ENCODE measurements around the gene INPP5D.
"Not testable (repeated sequence)": the region's sequence is repeated elsewhere in the genome, so short reads cannot be mapped to it uniquely, and the experiment has no call there.

Gene INPP5D

DNA sequence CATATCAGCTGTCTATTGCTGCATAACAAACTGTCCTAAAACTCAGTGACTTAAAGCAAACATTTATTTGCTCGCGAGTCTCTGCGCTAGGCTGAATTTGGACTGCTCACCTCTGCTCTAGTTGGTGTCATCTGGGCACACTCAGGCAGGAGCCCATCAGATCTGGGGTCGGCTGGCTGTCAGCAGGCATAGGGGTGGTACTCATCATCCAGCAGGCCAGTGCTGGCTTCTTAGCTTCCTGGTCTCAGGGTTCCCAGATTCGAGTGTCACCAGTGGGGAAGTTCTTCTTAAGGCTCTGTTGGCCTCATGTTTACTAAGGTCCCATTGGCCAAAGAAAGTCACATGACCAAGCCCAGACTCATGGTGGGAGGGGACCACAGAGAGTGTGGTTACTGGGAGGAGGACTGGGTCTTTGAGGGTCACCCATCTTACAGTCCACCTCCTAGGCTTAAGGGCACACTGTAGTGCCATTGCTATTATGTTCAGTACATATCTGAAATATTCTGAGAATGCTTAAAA lies 119.8 kb downstream of the INPP5D start:
- in situ Hi-C loops (cut with HindIII; ENCODE audit: low pct_ligation_motif_present, low pct_unique_long_range_greater_than_20kb, low sequenced_read_pairs): no loop called here
- DNase-seq: no peak

DNA sequence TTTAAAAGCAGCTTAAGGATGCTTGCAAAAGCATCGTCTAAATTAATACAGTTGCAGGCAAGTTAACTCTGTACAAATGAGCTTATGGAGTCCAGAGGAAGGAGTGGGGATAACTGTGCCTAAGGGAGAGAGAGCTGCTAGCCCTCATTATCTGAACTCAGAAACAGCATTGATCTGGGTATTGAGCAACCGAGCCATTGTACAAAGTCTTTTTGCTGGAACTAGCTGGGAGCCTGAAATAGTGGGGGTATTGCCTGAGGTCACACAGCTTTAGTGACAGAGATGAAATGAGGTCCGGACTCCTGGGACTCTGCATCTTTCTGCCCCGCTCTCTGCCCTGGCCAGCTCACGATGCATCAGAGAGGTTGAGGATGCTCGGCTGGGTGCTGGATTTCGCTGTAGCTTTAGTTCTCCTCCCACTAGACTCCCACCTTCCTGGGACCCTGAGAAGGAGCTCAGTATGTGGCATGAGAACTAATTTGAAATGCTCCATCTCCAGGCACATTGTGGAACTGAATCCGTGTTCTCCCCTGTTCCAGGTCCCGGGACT lies 123.8 kb downstream of the INPP5D start:
- in situ Hi-C loops (cut with HindIII; ENCODE audit: low pct_ligation_motif_present, low pct_unique_long_range_greater_than_20kb, low sequenced_read_pairs): no loop called here
- no peak for DNase-seq

DNA sequence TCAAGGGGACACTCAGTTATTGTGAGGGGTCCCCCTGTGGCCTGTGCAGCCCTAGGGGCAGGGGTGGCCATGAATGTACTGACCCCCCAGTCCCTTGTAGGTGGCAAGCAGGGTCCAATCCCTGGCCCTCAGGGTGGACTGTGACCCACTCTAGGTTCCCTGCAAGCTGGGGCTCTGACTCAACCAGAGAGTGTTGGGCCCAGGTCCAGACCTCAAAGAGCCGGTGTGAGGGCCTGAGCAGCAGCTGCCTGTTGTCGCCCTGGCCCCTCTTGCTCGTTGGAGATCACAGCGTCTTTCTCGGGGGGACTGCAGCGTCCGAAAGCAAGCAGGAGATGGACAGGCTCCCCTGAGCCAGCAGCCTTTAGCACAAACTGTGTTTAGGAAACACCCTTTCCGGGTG lies 124.5 kb downstream of the INPP5D start:
- in situ Hi-C loops (cut with HindIII; ENCODE audit: low pct_ligation_motif_present, low pct_unique_long_range_greater_than_20kb, low sequenced_read_pairs): no loop called here
- no peak for DNase-seq

DNA sequence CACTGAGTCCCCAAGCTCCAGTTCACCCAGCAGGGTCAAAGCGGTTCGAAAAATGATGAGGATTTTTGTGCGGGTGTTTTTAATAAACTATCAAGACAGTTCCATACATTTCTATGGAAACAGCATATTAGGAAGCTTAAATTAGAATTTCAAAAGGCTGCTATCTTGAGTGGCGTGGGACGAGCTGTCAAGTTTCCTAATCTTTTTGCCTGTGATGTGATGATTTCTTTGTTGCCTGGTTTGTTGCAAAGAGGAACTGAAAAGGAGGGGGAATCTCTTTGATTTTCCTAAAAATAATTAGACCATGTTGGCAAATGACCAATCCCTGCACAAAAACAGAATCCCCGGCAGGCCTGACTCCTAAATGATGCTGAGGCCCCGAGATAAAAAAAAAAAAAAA lies 125.2 kb downstream of the INPP5D start:
- in situ Hi-C loops (cut with HindIII; ENCODE audit: low pct_ligation_motif_present, low pct_unique_long_range_greater_than_20kb, low sequenced_read_pairs): no loop called here
- DNase-seq: no peak

DNA sequence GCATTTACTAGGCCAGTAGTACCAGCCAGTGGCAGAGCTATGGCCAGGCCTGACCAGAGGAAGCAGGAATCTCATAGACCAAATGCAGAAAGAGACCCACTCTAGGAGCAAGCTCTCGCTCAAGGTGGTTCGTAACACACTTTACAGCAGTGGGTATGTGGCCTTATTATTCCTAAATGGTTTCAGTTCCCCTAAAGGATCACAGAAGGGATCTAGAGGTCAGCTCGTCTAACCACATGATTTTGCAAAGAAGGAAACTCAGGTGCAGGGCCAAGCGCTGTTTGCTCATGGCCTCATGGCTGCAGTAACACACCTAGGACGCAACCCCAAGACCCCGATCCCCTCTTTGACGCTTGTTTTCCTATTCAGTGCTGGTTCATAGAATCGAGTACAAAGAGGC lies 125.8 kb downstream of the INPP5D start:
- DNase-seq: no peak
- in situ Hi-C loops (cut with HindIII; ENCODE audit: low pct_ligation_motif_present, low pct_unique_long_range_greater_than_20kb, low sequenced_read_pairs): no loop called here

DNA sequence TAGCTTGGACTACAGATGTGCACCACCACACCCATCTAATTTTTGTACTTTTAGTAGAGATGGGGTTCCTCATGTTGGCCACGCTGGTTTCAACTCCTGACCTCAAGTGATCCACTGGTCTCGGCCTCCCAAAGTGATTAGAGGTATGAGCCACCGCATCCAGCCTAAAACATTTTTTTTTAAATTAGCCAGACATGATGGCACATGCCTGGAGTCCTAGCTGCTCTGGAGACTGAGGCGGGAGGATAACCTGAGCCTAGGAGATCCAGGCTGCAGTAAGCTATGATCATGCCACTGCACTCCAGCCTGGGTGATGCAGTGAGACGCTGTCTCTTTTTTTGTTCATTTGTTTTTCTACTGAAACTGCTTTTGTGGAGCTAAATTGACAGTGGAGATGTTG lies 126.7 kb downstream of the INPP5D start:
- no peak for DNase-seq
- in situ Hi-C loops (cut with HindIII; ENCODE audit: low pct_ligation_motif_present, low pct_unique_long_range_greater_than_20kb, low sequenced_read_pairs): no loop called here

DNA sequence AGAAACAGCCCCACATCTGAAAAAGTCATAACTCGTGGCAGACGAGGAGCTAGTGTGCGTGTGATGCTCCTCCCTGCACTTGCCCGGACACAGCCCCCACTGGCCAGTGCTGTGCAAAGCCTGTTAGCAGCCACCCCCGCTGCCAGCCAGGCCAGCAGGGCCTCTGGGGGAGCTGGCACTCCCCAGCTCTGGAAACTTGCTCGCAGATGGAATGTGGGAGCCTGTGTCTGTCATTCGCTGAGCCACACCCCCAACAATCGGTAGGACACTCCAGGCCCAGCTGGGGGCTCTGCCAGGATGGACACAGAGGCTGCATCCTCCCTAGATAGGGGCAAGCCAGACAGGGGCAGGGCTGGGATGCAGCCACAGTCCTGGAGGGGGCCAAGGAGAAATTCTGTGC lies 128.9 kb downstream of the INPP5D start:
- in situ Hi-C loops (cut with HindIII; ENCODE audit: low pct_ligation_motif_present, low pct_unique_long_range_greater_than_20kb, low sequenced_read_pairs): no loop called here
- DNase-seq: no peak

DNA sequence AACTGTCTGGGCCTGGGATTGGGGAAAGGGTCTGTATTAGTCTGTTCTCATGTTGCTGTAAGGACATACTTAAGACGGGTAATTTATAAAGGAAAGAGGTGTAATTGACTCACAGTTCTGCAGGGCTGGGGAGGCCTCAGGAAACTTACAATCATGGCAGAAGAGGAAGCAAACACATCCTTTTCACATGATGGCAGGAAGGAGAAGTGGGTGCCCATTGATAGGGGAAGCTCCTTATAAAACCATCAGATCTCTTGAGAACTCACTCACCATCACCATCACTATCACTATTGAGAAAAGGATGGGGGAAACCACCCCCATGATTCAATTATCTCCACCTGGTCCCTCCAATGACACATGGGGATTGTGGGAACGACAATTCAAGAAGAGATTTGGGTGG lies 130.9 kb downstream of the INPP5D start:
- in situ Hi-C loops (cut with HindIII; ENCODE audit: low pct_ligation_motif_present, low pct_unique_long_range_greater_than_20kb, low sequenced_read_pairs); DNase-seq: not testable (repeated sequence)

DNA sequence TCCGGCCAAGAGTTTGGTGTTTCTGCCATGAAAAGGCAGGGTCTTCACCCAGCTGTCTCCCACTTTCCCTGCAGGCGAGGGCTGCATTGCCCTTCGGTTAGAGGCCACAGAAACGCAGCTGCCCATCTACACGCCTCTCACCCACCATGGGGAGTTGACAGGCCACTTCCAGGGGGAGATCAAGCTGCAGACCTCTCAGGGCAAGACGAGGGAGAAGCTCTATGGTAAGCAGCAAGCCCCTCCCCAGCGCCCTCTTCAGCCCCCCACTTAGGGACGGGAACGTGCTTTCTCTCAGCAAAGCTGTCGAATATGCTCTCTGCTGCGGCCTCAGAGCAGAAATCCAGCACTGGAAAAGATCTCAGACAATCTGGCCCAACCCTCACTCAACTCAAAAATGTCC lies 133.6 kb downstream of the INPP5D start:
- in situ Hi-C loops (cut with HindIII; ENCODE audit: low pct_ligation_motif_present, low pct_unique_long_range_greater_than_20kb, low sequenced_read_pairs): no loop called here
- no peak for DNase-seq

DNA sequence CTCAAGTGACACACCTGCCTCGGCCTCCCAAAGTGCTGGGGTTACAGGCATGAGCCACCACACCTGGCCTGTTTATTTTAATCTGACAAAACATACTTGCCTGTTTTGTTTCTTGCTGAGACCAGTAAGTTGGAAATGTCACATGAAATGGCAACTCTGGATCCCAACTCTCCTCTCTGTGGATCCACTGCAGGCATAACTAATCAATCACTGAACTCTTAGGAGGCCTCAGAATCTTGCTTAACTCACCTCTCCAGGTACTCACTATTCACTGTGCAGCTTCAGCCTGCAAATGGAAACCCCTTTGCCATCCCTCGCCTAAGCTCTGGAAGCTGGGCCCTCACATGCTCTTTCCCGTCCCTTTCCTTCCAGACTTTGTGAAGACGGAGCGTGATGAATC lies 134.9 kb downstream of the INPP5D start:
- no peak for DNase-seq
- in situ Hi-C loops (cut with HindIII; ENCODE audit: low pct_ligation_motif_present, low pct_unique_long_range_greater_than_20kb, low sequenced_read_pairs): no loop called here

DNA sequence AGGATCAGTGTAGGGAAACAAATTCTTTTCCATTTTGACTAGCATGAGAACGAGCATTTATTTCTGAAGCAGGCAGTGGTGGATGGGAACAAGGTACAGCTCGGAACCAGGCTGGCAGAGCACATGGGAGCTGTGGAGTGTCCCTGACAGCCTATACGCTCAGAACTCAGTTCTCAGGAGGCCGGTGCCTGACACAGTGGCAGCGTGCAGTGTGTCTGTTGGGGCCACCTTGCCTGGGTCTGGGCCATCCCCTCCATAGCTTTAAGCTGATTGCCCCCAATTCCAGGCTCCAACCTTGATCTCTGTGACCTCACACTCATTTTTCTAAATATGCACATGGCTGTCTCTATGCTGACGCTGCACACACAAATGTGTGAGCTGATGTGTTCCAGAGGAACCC lies 136.9 kb downstream of the INPP5D start:
- no peak for DNase-seq
- in situ Hi-C loops (cut with HindIII; ENCODE audit: low pct_ligation_motif_present, low pct_unique_long_range_greater_than_20kb, low sequenced_read_pairs): no loop called here

DNA sequence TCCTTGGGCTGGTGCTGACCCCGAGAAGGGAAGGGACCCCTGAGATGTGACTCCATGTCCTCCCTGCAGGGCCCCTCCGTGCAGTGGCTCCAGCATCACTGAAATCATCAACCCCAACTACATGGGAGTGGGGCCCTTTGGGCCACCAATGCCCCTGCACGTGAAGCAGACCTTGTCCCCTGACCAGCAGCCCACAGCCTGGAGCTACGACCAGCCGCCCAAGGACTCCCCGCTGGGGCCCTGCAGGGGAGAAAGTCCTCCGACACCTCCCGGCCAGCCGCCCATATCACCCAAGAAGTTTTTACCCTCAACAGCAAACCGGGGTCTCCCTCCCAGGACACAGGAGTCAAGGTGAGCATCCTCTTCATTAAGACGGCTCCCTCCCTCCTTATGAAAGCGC lies 137.9 kb downstream of the INPP5D start:
- in situ Hi-C loops (cut with HindIII; ENCODE audit: low pct_ligation_motif_present, low pct_unique_long_range_greater_than_20kb, low sequenced_read_pairs): no loop called here
- no peak for DNase-seq

DNA sequence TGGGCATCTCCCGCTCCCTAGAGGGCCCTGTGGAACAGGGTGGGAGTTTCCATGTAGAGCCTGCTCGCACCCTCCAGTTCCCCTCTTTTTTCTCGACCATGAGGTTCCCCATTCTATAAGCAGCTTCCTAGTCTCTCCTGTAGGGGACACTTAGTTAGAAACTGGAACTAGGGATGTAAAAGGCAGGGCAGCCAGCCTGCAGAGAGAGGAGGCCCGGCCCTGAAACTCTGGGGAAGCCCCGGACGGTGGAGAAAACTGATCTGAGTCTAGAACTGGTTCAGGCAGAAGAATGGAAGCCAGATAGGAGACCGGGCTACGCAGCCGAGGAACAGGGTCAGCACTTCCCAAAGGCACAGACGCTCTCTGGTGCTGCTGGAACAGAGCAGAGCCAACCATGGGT lies 139.7 kb downstream of the INPP5D start:
- in situ Hi-C loops (cut with HindIII; ENCODE audit: low pct_ligation_motif_present, low pct_unique_long_range_greater_than_20kb, low sequenced_read_pairs): no loop called here
- no peak for DNase-seq

DNA sequence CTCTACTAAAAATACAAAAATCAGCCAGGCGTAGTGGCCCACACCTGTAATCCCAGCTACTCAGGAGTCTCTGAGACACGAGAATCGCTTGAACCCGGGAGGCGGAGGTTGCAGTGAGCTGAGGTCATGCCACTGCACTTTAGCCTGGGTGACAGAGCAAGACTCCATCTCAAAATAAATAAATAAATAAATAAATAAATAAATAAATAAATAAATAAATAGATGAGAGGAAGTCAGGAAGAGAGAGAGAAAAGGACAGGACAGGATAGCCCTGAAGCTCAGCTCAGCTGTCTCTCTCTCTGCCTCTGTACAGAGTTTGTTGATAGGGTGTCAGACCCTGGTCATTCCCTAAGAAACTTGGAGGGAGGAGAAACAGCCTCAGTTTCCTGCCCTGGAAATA lies 140.6 kb downstream of the INPP5D start:
- in situ Hi-C loops (cut with HindIII; ENCODE audit: low pct_ligation_motif_present, low pct_unique_long_range_greater_than_20kb, low sequenced_read_pairs); DNase-seq: not testable (repeated sequence)

DNA sequence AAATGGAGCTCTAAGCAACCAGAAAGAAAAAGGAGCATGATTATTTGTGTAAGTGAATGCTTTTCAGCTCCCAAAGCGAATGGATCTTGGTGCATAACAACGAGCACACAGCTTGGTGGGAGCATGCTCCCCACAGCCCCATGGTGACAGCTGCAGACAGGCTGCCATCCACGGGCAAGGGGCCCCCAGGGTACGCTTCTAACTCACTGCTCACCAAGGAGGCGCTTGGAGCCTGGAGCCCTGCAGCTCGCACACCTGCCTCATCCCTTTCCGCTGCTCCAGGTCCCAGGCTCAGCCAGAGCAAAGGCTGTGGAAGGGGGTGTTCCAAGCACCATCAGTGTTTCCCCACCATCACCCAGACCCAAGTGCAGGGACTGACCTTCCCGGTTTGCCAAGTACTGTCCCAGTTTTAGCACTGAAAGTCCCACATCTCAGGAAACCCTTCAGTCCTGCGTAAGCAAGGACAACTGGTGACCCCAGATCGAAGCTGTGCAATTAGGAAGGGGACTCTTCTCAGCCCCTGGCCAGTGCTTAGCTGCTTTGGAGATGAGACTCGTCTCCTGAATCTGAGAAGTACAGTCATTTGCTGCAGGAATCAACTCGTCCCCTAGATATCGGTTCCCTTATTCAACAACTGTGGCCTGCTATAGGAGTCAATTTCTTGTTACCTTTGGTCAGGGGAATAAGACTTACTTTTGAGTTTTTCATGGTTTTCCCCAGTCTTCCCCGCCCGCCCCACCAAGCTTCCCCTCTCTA lies 141.3 kb downstream of the INPP5D start:
- in situ Hi-C loops (cut with HindIII; ENCODE audit: low pct_ligation_motif_present, low pct_unique_long_range_greater_than_20kb, low sequenced_read_pairs): no loop called here
- no peak for DNase-seq

DNA sequence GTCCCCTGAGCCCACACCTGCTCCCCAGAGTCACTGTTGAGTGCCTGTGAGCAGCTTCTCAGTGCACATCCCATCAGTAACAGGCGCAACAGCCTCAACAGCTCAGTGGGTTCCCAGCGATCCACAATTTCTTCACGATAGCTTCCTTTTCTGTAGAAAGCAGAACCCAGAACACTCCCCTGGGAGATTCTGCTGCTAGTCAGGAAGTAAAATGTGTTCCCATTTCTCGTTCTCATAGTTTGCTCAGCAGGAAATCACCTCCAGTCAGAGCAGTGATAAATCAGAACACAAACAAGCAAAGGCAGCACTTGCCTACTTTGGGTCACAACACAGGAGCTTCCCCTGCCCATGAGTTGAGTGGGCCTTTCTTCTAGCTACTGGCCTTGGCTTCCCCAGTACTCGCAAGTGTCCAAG lies 142.4 kb downstream of the INPP5D start:
- in situ Hi-C loops (cut with HindIII; ENCODE audit: low pct_ligation_motif_present, low pct_unique_long_range_greater_than_20kb, low sequenced_read_pairs): no loop called here
- no peak for DNase-seq

DNA sequence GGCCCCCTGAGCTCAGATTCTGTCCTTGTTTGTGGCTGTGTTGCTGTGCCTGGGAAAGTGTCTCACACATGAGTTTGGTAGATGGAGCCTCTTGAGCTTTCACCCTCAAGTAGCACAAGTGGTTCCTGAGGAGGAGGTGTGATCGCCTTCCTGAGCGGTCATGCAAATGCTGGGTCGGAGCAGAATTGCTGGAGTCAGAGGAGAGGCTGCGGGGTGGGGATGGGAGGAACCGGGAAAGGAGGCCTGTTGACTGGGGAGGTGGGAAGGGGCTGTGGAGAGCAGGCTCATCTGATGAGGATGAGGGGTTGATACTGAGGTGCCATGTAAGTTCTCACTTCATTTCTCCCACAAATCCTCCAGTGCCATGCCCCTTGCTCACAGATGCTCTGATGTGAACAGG lies 142.9 kb downstream of the INPP5D start:
- DNase-seq: no peak
- in situ Hi-C loops (cut with HindIII; ENCODE audit: low pct_ligation_motif_present, low pct_unique_long_range_greater_than_20kb, low sequenced_read_pairs): no loop called here

DNA sequence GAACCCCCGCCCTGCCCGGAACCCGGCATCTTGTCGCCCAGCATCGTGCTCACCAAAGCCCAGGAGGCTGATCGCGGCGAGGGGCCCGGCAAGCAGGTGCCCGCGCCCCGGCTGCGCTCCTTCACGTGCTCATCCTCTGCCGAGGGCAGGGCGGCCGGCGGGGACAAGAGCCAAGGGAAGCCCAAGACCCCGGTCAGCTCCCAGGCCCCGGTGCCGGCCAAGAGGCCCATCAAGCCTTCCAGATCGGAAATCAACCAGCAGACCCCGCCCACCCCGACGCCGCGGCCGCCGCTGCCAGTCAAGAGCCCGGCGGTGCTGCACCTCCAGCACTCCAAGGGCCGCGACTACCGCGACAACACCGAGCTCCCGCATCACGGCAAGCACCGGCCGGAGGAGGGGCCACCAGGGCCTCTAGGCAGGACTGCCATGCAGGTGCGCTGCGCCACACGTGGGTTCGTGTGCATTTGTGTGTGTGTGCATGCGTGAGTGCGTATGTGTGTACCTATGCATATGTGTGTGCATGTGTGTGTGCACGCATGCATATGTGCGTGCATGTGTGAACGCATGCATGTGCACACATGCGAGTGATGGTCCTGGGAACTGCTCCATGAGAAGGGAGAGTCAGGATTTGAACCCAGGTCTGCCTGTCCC lies 144.3 kb downstream of the INPP5D start:
- in situ Hi-C loops (cut with HindIII; ENCODE audit: low pct_ligation_motif_present, low pct_unique_long_range_greater_than_20kb, low sequenced_read_pairs): no loop called here
- DNase-seq: no peak

DNA sequence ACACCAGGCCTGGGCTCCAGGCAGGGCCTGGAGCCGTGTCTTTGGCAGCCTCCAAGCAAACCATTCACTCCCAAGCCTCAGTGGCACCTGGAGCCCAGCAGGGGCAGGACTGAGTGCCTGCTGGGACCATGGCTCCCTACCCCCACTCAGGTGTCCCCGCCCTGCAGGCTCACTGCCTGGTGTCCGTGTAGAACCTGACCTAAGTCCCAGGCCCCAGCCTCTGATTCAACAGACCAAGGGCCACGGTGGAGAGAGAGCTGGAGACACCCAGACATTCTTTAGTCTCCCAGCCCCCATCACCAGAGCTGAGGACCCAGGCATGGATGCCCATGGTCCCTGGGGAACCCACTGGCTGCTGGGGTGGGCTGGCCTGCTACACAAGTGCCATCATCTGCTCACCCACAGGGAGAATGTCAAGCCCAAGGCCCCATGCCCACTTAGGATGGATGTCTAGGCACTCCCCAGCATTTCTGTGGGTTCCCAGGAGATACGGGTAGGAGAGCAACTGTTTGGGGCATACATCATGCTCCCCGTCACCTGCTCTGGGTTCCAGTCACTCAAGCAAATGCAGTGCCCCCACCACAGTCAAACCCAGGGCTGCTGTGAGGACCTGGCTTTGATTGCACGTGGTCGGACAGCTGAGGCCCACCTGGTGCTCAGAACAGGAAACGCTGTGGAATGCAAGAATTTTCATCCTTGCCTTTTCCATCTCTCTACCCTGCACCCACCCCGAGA lies 148.4 kb downstream of the INPP5D start:
- DNase-seq: peak; percentile 17
- in situ Hi-C loops (cut with HindIII; ENCODE audit: low pct_ligation_motif_present, low pct_unique_long_range_greater_than_20kb, low sequenced_read_pairs): no loop called here
